HG02852 (cell line): ENCODE data around the gene MTX1.

Experiments
- ATAC-seq: cut with Tn5 transposase; IDR thresholded peaks from one replicate; pipeline ENCODE4 v1.9.1; 2021; ENCODE audit warnings: mild to moderate bottlenecking, moderate library complexity; ENCODE audit not compliant: unreplicated experiment

The MTX1 gene

DNA sequence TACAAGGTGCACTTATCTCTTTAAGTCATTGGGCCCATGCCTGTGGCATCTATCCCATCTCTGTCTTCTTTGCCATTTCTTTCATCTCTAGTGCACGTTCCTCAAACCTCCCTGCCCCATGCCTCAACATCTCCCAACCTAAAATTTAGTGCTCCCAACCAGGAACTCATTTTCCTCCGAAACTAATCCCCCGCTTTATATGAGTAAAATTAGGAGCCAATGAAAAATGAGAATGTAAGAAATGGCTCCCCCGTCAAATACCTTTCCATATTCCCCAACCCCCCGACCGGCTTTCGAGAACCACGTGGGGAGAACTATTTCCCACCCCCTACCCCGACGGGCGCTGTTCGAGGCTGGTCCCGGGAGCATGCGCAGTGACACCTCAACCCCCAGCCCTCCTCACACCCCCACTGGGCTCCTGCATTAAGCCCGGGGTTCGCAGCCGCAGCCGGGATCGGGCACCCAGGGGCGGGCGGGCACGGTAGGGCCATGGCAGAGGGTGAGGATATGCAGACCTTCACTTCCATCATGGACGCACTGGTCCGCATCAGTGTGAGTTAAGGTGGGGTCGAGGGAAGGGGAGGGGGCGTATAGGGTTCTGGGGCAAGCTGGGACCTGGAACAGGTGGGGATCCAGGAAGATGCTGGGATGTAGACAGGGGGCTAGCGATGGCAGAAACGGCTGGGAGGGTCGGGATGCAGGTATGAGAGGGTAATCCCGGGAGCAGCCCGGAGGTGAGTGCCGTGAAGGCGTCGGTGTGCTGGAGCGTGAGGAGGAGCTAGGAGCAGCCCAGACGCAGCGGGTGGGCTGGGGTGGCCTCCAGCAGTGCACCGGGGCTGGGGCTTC is 34.8 kb upstream of the MTX1 start, which contains the start of gene TRIM46:
TSS of gene TRIM46 (plus strand) at position 372 of the 846 bp plus-strand sequence. CDS start at position 490, 118 bp downstream.
- ATAC-seq = no peak

DNA sequence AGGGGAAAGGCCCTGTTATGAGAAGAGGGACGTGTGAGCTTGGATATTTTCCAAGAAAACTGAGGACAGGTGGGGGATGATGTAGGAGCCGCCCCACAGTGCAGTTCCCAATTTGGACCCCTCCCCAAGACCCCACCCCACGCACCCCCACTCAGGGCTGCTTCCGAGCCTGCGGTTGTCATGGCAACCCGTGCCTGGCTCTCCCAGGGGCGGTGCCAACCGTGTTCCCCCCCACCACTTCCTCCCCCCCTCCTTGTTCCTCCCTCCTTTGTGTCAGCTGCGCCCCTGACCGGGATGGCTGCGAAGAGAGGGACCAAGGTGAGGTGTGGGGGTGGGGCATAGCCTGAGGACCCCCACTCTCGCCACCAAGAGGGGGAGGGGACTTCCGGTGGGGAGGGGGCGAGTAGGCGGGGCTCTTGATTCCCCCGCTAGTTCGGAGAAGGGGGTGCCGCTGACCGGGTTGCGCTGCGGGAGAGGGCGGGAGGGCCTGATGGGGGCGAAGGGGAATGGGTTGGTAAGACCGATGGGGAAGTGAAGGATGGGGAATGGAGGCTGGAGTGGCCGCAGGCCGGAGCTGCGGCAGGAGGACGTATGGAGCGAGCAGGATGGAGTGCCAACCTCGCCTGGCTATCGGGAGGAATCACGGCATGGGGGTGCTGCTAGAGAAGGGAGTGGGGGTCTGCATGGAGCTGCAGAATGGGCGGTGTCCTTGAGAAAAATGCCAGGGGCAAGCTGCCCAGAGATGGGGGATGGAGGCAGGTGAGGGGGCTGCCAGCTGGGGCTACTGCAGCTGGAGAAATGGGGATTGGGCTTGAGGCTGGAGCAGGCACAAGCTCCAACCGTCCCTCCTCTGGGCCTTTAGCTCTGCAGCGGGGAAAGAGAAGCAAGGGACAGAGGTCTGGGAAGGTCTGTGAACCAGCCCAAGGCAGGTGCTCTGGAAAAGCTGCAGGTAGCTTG is 33.9 kb upstream of the MTX1 start:
- ATAC-seq = no peak

- ATAC-seq = no peak
Measured at GRCh38 chr1:155175281-155175926, 33.1 kb upstream of the MTX1 start.

- no peak for ATAC-seq
Measured at GRCh38 chr1:155175927-155176371, 32.5 kb upstream of the MTX1 start.

GRCh38 chr1:155176544-155177071 is 31.9 kb upstream of the MTX1 start:
- ATAC-seq = no peak

GRCh38 chr1:155177192-155177917 is 31.1 kb upstream of the MTX1 start:
- no peak for ATAC-seq

DNA sequence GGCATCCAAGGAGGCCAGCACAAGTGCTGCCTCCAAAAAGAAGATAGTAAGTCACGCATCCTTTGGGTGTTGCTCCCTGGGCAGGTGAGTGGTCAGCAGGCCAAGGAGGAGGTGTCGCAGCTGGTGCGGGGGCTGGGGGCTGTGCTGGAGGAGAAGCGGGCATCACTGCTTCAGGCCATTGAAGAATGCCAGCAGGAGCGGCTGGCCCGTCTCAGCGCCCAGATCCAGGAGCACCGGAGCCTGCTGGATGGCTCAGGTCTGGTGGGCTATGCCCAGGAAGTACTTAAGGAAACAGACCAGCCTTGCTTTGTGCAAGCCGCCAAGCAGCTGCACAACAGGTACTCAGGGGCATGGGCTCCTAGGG is 30.6 kb upstream of the MTX1 start:
- no peak for ATAC-seq

DNA sequence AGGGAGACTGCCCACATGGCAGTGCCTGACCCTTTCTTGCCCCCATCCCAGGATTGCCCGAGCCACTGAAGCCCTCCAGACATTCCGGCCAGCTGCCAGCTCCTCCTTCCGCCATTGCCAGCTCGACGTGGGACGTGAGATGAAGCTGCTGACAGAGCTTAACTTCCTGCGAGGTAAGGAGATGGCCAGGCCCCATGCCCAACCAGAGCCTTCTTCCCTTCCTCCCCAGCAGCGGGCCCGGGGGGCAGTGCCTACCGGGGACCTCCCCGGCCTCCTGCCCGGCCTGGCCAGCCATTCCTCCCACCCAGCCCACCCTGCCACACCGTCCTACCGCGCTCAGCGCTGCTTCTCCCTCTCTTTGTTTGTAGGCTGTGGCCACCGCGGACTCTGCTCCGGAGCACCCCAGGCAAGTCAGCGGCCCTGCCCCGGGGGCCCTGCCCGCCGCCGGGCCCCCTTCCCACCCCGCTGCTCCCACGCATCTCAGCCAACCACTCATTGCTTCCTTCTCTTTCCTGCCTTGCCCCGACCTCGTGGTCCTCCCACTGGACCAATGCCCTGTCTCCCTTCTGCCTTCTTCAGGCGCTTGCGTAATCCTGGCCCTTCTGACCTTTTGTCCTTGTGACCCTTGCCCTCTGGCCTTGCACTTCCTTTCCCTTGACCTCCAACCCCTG is 29.9 kb upstream of the MTX1 start:
- no peak for ATAC-seq

DNA sequence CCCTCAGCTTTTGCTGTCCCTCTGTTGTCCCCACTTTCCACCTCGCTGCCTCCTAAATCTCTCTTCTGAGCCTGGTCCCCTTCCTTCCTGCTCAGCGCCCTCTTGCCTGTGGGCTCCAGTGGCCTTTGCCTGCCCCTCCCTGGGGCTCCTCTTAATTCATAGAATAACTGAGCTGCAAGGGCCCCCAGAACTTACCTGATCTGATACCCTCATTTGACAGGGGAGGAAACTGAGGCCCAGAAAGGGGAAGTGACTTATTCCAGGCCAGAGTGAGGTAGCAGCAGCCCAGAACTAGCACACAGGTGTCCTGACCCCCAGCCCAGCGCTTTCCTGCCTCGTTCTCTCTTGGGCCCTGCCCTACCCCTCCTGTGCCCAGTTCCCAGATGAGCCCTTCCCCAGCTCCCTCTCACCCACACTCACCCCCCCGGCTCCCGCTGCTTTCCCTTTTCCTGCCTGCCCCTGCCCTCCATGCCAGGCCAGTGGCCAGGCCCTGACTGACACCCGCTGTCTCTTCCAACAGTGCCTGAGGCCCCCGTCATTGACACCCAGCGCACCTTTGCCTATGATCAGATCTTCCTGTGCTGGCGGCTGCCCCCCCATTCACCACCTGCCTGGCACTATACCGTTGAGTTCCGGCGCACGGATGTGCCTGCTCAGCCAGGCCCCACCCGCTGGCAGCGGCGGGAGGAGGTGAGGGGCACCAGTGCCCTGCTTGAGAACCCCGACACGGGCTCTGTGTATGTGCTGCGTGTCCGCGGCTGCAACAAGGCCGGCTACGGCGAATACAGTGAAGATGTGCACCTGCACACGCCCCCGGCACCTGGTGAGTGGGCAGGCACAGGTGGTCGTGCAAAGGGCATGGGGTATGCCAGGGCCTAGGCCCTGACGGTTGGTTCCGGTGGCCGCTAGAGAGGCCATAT is 29.1 kb upstream of the MTX1 start:
- no peak for ATAC-seq

- no peak for ATAC-seq
Measured at GRCh38 chr1:155181371-155182051, 27.0 kb upstream of the MTX1 start.

DNA sequence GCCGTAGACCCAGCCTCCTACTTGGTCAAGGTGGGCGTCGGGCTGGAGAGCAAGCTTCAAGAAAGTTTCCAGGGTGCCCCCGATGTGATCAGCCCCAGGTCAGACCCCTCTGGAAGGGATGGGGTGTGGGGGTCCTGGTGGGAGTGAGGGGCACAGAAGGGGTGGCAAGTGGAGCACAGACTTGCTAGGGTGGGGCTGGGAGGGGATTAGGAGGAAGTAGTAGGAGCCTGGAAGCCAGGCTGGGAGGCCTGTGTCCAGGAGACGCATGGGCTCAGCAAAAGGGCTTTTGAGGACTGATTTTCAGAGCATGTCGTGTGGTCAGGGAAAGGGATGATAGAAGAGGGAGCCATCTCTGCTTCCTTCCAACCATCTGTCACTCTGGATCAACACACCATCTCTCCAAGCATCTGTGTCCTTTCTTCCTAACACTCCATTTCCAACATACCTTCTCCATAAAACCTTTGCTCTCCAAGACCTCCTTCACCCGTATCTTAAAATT is 26.4 kb upstream of the MTX1 start:
- no peak for ATAC-seq

DNA sequence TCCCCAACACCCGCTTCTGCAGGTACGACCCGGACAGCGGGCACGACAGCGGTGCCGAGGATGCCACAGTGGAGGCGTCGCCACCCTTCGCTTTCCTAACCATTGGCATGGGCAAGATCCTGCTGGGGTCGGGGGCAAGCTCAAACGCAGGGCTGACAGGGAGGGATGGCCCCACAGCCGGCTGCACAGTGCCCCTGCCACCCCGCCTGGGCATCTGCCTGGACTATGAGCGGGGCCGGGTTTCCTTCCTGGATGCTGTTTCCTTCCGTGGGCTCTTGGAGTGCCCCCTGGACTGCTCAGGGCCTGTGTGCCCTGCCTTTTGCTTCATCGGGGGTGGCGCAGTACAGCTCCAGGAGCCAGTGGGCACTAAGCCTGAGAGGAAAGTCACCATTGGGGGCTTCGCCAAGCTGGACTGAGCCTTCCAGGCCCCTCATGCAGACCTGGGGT is 24.7 kb upstream of the MTX1 start:
- no peak for ATAC-seq

- no peak for ATAC-seq
Measured at GRCh38 chr1:155184351-155184811, 24.1 kb upstream of the MTX1 start.

DNA sequence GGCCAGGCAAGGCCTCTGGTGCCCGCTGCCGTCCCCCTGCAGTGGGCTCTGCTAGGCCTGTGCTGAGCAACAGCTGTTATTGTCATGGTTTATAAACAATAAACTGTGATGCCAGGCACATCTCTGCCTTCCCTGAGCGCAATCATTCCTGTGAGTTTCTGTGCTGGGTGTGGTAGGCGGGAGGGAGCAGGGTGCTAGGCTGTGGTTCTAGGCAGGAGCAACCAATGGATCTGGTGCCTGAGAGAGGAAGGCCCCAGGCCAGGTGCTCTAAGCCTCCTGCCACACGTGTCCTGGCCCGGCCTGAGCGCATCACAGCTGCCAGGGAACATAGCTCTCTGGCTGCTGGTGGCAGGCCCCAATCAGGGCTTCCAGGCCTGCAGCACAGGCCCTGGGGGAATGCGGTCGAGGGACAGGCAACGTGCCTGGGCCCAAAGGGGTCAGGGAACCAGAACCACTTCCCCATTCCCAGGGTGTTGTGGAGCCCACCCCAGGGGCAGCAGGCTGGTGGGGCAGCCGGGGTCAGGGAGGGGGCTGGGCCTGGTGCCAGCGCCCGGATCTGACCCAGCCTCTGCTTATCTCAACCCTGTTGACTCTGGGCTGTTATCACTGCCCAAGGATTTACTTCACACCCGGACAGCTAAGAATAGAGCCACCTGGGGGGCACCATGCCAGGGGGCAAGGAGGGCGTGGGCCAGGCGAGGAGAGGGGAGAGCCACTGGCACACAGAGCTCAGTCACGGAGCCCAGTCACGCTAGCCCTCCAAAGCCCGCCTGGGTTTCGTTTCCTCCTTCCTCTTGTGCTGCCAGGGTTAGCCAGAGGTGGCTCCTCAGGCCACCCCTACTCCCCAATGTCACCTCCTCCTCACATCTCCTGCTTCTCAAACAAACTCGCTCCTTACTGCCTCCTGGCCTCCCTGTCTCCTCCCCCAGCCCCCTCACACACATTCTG is 23.4 kb upstream of the MTX1 start:
- no peak for ATAC-seq

- ATAC-seq = no peak
Measured at GRCh38 chr1:155185783-155186066, 22.8 kb upstream of the MTX1 start.

DNA sequence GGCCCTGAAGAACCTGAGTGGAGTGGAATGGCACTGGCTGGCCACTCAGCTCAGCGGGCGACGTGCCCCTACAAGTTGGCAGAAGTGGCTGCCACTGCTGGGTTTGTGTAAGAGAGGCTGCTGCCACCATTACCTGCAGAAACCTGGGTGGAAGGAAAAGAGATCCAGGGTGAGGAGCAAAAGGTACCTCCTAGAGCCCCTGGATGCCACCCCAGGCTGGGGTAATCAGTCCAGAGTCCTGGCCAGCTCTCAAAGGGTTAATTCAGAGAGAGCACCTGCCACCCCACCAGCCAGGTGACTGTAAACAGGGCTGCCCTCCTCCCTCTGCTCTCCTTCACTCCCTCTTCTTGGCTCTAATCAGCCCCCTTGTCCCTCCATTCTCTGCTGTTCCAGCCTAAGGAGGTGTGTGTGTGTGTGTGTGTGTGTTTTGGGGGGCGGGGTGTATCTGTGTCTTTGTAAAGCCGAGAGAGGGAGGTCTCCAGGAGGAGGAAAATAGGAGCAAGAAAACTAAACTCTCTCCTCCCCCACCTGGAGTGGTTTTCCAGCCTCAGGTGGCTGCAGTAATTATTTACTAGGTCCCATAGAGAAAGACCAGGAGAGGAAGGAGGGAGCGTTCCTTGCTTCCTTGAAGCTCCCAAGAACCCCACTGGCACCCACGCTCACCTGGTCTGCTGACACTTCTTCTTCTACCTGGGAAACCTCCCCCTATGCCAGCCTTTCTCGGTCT is 22.3 kb upstream of the MTX1 start:
- no peak for ATAC-seq
